Fibroblast of lung (primary cell): ENCODE results near the gene SLC35F3. TPM values are rescaled to one million over a fixed set of nuclear protein-coding genes. Genes with fewer than 3 reads are reported as not detected.

Source experiments
- DNase-seq, 2 donors: peaks; one replicate each; pipeline versions ENCODE4 v3.0.0 to v3.0.0-alpha.2; 2010; ENCODE audit warnings: low read depth in 2 of 2
- H2AFZ ChIP-seq: 2 replicates; pipeline ENCODE4 v1.5.1; 2012; ENCODE audit warnings: low read length, control low read depth, inconsistent platforms
- H3K27ac ChIP-seq: 2 replicates; pipeline ENCODE4 v1.5.1; 2011; ENCODE audit warnings: low read length, control low read depth; ENCODE audit not compliant: insufficient read depth
- H3K27me3 ChIP-seq: 2 replicates; pipeline ENCODE4 v1.5.1; 2011; ENCODE audit warnings: mild to moderate bottlenecking, low read length; ENCODE audit not compliant: control insufficient read depth, insufficient read depth
- H3K36me3 ChIP-seq: 2 replicates; pipeline ENCODE4 v1.5.1; 2011; ENCODE audit warnings: low read length; ENCODE audit not compliant: control insufficient read depth, insufficient read depth
- H3K4me1 ChIP-seq: 2 replicates; pipeline ENCODE4 v1.5.1; 2011; ENCODE audit warnings: low read length; ENCODE audit not compliant: control insufficient read depth, insufficient read depth; ENCODE audit errors: extremely low read depth
- H3K4me2 ChIP-seq: 2 replicates; pipeline ENCODE4 v1.5.1; 2011; ENCODE audit warnings: low read length, control low read depth; ENCODE audit not compliant: insufficient read depth; ENCODE audit errors: extremely low read depth
- H3K4me3 ChIP-seq, 4 experiments: fragments of 200-600 bp in 1 of 4; sonication (generic) in 1 of 4; replicated peaks in 1 of 4; 2 replicates each; pipeline ENCODE4 v1.5.1; 2011 to 2016; ENCODE audit warnings: low read length in 4 of 4, low read depth in 3 of 4, mild to moderate bottlenecking in 3 of 4, control low read depth in 2 of 4, inconsistent platforms in 1 of 4, mixed read lengths in 1 of 4; ENCODE audit not compliant: insufficient read depth in 1 of 4; ENCODE audit errors: control extremely low read depth in 1 of 4
- H3K79me2 ChIP-seq: 2 replicates; pipeline ENCODE4 v1.5.1; 2012; ENCODE audit warnings: mild to moderate bottlenecking, low read length, inconsistent platforms; ENCODE audit not compliant: control insufficient read depth, insufficient read depth
- H3K9ac ChIP-seq: 2 replicates; pipeline ENCODE4 v1.5.1; 2011; ENCODE audit warnings: mild to moderate bottlenecking, low read length, control low read depth; ENCODE audit not compliant: insufficient read depth
- H3K9me3 ChIP-seq: 2 replicates; pipeline ENCODE4 v1.5.1; 2012; ENCODE audit warnings: low read depth, low read length; ENCODE audit not compliant: control insufficient read depth, insufficient read depth
- H4K20me1 ChIP-seq: 2 replicates; pipeline ENCODE4 v1.5.1; 2011; ENCODE audit warnings: low read length; ENCODE audit not compliant: control insufficient read depth, insufficient read depth; ENCODE audit errors: extremely low read depth
- CTCF ChIP-seq, 2 donors: IDR thresholded peaks in 1 of 2; conservative IDR thresholded peaks in 1 of 2; 1 replicate in 1 of 2; 2 replicates in 1 of 2; pipeline ENCODE4 v1.5.1; 2011 to 2012; ENCODE audit warnings: low read length in 2 of 2, control low read depth in 1 of 2, inconsistent platforms in 1 of 2, low read depth in 1 of 2, mild to moderate bottlenecking in 1 of 2
- EZH2 ChIP-seq: IDR thresholded peaks from 2 replicates; pipeline ENCODE4 v1.5.1; 2012; ENCODE audit warnings: low read length, control low read depth, mild to moderate bottlenecking; ENCODE audit errors: missing control alignments
- polyA plus RNA-seq, 2 donors: library from polyadenylated mRNA; depleted of rRNA in 1 of 2; stranded (reverse) in 1 of 2; unstranded in 1 of 2; fragments of >200 nt; gene quantifications; 2 replicates each; pipeline ENCODE4 v1.2.1, GENCODE V29; 2011 to 2012; ENCODE audit warnings: missing spikeins in 1 of 2
- total RNA-seq: library from RNA; depleted of rRNA; stranded (reverse); fragments of >200 nt; gene quantifications from 2 replicates; pipeline ENCODE4 v1.2.1, GENCODE V29; 2014

Gene SLC35F3
- total and polyA plus RNA-seq, 2 donors (not counting 1 experiment from before 2014, with no cell fraction given) = not detected

- Histone ChIP-seq H3K9ac (no peak overlapping the region), H4K20me1 (no peaks in the 10 kb centered on the region), H2AFZ (no peak overlapping the region), H3K4me1 (no peaks in the 10 kb centered on the region), H3K36me3 (no peaks in the 10 kb centered on the region), H3K4me2 (no peak overlapping the region), H3K27ac (no peak overlapping the region), H3K79me2 (no peaks in the 10 kb centered on the region), H3K4me3 (no peak overlapping the region), H3K9me3 (no peaks in the 10 kb centered on the region), H3K27me3 (no peaks in the 10 kb centered on the region)
- no peak for DNase-seq
- TF ChIP-seq CTCF (conservative IDR thresholded peaks at IDR 0.05 in 1 of 2, IDR thresholded peaks at IDR 0.05 in 1 of 2; ENCODE audit: low read depth in 1 of 2, low read length in 2 of 2) = no peak
- no peak for TF ChIP-seq EZH2
These were observed 103.2 kb downstream of the SLC35F3 start for GRCh38 chr1:234007684-234008083.

GRCh38 chr1:234008591-234008990 is 104.1 kb downstream of the SLC35F3 start:
- Histone ChIP-seq H4K20me1 (no peaks in the 10 kb centered on the region), H3K4me3 (no peak overlapping the region), H3K9me3 (no peaks in the 10 kb centered on the region), H3K9ac (no peak overlapping the region), H3K4me1 (no peaks in the 10 kb centered on the region), H3K27ac (no peak overlapping the region), H2AFZ (no peak overlapping the region), H3K36me3 (no peaks in the 10 kb centered on the region), H3K4me2 (no peak overlapping the region), H3K27me3 (no peaks in the 10 kb centered on the region), H3K79me2 (no peaks in the 10 kb centered on the region)
- DNase-seq = no peak
- TF ChIP-seq EZH2 = no peak
- no peak for TF ChIP-seq CTCF (conservative IDR thresholded peaks at IDR 0.05 in 1 of 2, IDR thresholded peaks at IDR 0.05 in 1 of 2; ENCODE audit: low read depth in 1 of 2, low read length in 2 of 2)

- Histone ChIP-seq H4K20me1 (no peaks in the 10 kb centered on the region), H3K4me1 (no peaks in the 10 kb centered on the region), H3K4me3 (no peak overlapping the region), H3K27me3 (no peaks in the 10 kb centered on the region), H3K4me2 (no peak overlapping the region), H3K79me2 (no peaks in the 10 kb centered on the region), H3K9me3 (no peaks in the 10 kb centered on the region), H3K9ac (no peak overlapping the region), H3K27ac (no peak overlapping the region), H3K36me3 (no peaks in the 10 kb centered on the region), H2AFZ (no peak overlapping the region)
- no peak for DNase-seq
- TF ChIP-seq CTCF (conservative IDR thresholded peaks at IDR 0.05 in 1 of 2, IDR thresholded peaks at IDR 0.05 in 1 of 2; ENCODE audit: low read depth in 1 of 2, low read length in 2 of 2) (no peak), EZH2 (no peak)
These were observed 105.2 kb downstream of the SLC35F3 start for GRCh38 chr1:234009668-234010067.
